Left lung (tissue), 10 donors: ENCODE measurements around the gene GAS6. TPM values are rescaled to one million over a fixed set of nuclear protein-coding genes. Genes with fewer than 3 reads are reported as not detected.
A peak's percentile ranks its signal among the peaks of the same experiment; 100 is the strongest.
"Not testable (repeated sequence)": the region's sequence is repeated elsewhere in the genome, so short reads cannot be mapped to it uniquely, and the experiment has no call there.

Source experiments
- ATAC-seq: fragments of 200-7000 bp; cut with Tn5 transposase; one replicate; pipeline ENCODE4 v1.9.1; 2020; ENCODE audit warnings: moderate library complexity
- DNase-seq, 4 donors: peaks; one replicate each; pipeline ENCODE4 v3.0.0-alpha.2; 2013 to 2020
- H3K27ac ChIP-seq, 2 donors: fragments of 200-600 bp; sonication (generic) in 1 of 2; one replicate each; pipeline versions ENCODE4 v1.5.0 to v1.8.0; 2020 to 2021
- H3K27me3 ChIP-seq, 2 donors: fragments of 200-600 bp; sonication (generic) in 1 of 2; one replicate each; pipeline versions ENCODE4 v1.5.0 to v1.8.0; 2020 to 2021
- H3K36me3 ChIP-seq, 2 donors: fragments of 200-600 bp; sonication (generic) in 1 of 2; one replicate each; pipeline versions ENCODE4 v1.5.0 to v1.8.0; 2020 to 2021
- H3K4me1 ChIP-seq, 2 donors: fragments of 200-600 bp; one replicate each; pipeline ENCODE4 v1.8.0; 2021
- H3K4me3 ChIP-seq, 2 donors: fragments of 200-600 bp; sonication (generic) in 1 of 2; one replicate each; pipeline versions ENCODE4 v1.5.0 to v1.8.0; 2020 to 2021; ENCODE audit warnings: mild to moderate bottlenecking in 1 of 2
- H3K9me3 ChIP-seq, 2 donors: fragments of 200-600 bp; sonication (generic) in 1 of 2; one replicate each; pipeline versions ENCODE4 v1.5.0 to v1.8.0; 2020 to 2021
- intact Hi-C, 2 donors: fragments of 100-400 bp; cut with DNase I; formaldehyde crosslinking; loops; one replicate each; pipeline versions ENCODE4 v1.11.2 to v1.14.2; 2022
- polyA plus RNA-seq, 6 donors: library from polyadenylated mRNA; unstranded; fragments of 120-200 nt; gene quantifications; one replicate each; pipeline ENCODE4 v1.2.1, GENCODE V29; 2013; ENCODE audit not compliant: insufficient read length in 6 of 6
- total RNA-seq, 2 donors: library from RNA; stranded (reverse); fragmentation: NEBNext Ultra II Directional; extraction: Animal tissue kit (Norgen Biotek cat#: 25700); gene quantifications; one replicate each; pipeline ENCODE4 v1.2.1, GENCODE V29; 2021
- TF ChIP-seq, protein P1 (sequence below), 2 donors: fragments of 200-600 bp; sonication (generic) in 1 of 2; IDR thresholded peaks; one replicate each; pipeline versions ENCODE4 v1.5.0 to v1.8.0; 2021; ENCODE audit warnings: antibody characterized with exemption in 2 of 2
- donor health status: DM: no; HTN: yes; CAD: no.
- donor health status: DM: no; HTN: no; CAD: no.

The GAS6 gene
- total and polyA plus RNA-seq, 8 donors = 24.8 to 169 (median 33.5) TPM

- ATAC-seq (peak; percentile 68), DNase-seq (no peak)
- Histone ChIP-seq H3K4me1 (peaks cover 16 to 26% of the 10 kb centered on the region in 2 donors), H3K36me3 (peaks cover 0 to 28% of the 10 kb centered on the region in 2 donors), H3K4me3 (no peak overlapping the region), H3K27me3 (no peaks in the 10 kb centered on the region), H3K9me3 (no peaks in the 10 kb centered on the region), H3K27ac (peak overlapping the region; percentile 55 to 82)
- intact Hi-C loops = no loop called here
- TF ChIP-seq, protein P1, sequence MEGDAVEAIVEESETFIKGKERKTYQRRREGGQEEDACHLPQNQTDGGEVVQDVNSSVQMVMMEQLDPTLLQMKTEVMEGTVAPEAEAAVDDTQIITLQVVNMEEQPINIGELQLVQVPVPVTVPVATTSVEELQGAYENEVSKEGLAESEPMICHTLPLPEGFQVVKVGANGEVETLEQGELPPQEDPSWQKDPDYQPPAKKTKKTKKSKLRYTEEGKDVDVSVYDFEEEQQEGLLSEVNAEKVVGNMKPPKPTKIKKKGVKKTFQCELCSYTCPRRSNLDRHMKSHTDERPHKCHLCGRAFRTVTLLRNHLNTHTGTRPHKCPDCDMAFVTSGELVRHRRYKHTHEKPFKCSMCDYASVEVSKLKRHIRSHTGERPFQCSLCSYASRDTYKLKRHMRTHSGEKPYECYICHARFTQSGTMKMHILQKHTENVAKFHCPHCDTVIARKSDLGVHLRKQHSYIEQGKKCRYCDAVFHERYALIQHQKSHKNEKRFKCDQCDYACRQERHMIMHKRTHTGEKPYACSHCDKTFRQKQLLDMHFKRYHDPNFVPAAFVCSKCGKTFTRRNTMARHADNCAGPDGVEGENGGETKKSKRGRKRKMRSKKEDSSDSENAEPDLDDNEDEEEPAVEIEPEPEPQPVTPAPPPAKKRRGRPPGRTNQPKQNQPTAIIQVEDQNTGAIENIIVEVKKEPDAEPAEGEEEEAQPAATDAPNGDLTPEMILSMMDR (IDR thresholded peaks at IDR 0.05) = no peak
Measured at GRCh38 chr13:113836768-113837559, 26.9 kb downstream of the GAS6 start.

GRCh38 chr13:113835461-113836270, 28.2 kb downstream of the GAS6 start:
- Histone ChIP-seq H3K4me3 (no peak overlapping the region), H3K9me3 (no peaks in the 10 kb centered on the region), H3K36me3 (peaks cover 0 to 28% of the 10 kb centered on the region in 2 donors), H3K27ac (no peak overlapping the region), H3K27me3 (no peaks in the 10 kb centered on the region), H3K4me1 (peaks cover 16 to 26% of the 10 kb centered on the region in 2 donors)
- ATAC-seq = no peak
- DNase-seq = peak in 1 of 4 donors; percentile 63
- intact Hi-C loops = no loop called here
- TF ChIP-seq, protein P1 (IDR thresholded peaks at IDR 0.05) = no peak

DNA sequence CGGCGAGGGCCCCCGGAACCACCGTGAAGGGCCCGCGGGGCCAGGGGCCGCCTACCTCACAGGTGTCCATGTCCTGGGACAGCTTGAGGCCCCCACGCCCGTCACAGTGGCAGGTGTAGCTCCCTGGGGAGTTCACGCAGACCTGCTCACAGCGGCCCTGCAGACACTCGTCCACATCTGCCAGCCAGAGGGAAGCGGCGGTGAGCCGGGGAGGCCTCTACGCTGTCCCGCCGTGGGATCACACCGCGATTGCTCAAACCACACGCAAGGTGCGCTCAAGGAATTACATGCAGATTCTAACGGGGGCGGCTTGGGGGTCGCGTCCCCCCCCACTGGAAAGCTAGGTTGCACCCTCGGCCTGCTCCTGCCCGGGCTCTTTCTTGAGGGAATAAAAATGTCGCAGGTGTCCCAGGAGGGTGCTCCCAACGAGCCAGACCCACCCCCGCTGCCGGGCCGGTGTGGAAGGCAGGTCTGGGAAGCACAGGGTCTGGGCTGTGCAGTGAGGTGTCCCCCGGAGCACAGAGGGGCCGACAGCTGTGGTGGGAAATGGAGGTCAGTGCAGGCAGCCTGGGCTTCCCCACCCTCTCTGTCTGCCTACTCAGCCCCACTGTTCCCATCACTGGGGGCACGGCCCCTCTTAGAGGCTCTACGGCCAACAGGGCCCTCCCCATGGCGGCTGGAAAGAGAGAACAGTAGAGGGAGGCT, 29.2 kb downstream of the GAS6 start:
- Histone ChIP-seq H3K27ac (no peak overlapping the region), H3K4me3 (no peak overlapping the region), H3K4me1 (peaks cover 16 to 20% of the 10 kb centered on the region in 2 donors), H3K9me3 (no peaks in the 10 kb centered on the region), H3K27me3 (no peaks in the 10 kb centered on the region), H3K36me3 (peaks cover 0 to 28% of the 10 kb centered on the region in 2 donors)
- DNase-seq (peak in 1 of 4 donors; percentile 80), ATAC-seq (no peak)
- intact Hi-C loops = no loop called here
- TF ChIP-seq, protein P1 (IDR thresholded peaks at IDR 0.05) = no peak

DNA sequence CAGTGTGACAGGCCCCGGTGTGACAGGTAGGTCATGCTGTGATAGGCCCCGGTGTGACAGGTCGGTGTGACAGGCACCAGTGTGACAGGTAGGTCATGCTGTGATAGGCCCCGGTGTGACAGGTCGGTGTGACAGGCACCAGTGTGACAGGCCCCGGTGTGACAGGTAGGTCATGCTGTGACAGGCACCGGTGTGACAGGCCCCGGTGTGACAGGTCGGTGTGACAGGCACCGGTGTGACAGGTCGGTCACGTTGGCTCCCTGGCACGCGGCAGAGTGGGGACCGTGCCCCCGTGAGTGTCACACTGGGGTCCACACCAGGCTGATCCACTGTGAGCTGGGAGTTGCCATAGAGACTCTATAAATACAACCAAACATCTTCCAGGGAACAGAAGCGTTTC, 29.9 kb downstream of the GAS6 start:
- H3K9me3 ChIP-seq, H3K27ac ChIP-seq, intact Hi-C loops, H3K27me3 ChIP-seq, H3K4me3 ChIP-seq, ATAC-seq: not testable (repeated sequence)
- Histone ChIP-seq H3K36me3 (peaks cover 0 to 28% of the 10 kb centered on the region in 2 donors), H3K4me1 (peaks cover 16 to 18% of the 10 kb centered on the region in 2 donors)
- peak in 1 of 4 donors; percentile 71 for DNase-seq

DNA sequence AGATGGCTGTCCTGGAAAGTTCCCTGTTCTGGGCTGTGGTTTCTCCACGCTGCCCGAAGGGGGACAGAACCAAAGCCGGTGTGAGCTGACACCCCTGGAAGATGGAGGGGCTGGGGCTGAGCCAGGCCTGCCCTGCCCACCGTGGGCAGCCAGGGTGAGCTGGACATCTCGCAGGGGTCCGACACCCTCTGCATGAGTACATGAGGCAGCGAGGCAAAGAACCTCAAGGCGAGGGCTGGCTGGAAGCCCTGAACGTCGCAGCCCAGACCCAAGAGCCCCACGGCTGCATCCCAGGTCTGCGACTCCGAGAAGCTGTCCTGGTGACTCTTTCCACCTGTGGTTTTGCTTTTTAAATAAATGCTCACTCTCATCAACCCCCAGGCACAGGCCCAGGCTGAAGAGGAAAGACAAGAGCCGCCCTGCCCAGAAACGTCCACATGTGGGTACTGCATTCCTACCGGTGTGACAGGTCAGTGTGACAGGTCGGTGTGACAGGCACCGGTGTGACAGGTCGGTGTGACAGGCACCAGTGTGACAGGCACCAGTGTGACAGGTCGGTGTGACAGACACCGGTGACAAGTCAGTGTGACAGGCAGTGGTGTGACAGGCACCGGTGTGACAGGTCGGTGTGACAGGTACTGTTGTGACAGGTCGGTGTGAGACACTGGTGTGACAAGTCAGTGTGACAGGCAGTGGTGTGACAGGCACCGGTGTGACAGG, 30.6 kb downstream of the GAS6 start:
- H3K36me3 ChIP-seq = peaks cover 0 to 32% of the 10 kb centered on the region in 2 donors
- H3K9me3 ChIP-seq = no peaks in the 10 kb centered on the region
- ATAC-seq (no peak), DNase-seq (peak in 1 of 4 donors; percentile 74)
- intact Hi-C loops = no loop called here
- H3K27me3 ChIP-seq = no peaks in the 10 kb centered on the region
- H3K27ac ChIP-seq = no peak overlapping the region
- peaks cover 12 to 15% of the 10 kb centered on the region in 2 donors for H3K4me1 ChIP-seq
- TF ChIP-seq, protein P1 (IDR thresholded peaks at IDR 0.05) = no peak
- H3K4me3 ChIP-seq = no peak overlapping the region
